Stomach (tissue), 4 donors: Measurements from ENCODE around the gene SMG9.

ENCODE experiments used
- EP300 ChIP-seq: sonication (generic); formaldehyde crosslinking; IDR thresholded peaks from one replicate; pipeline ENCODE4 v1.6.1; 2017; ENCODE audit warnings: antibody characterized with exemption
- POLR2A ChIP-seq, 4 donors: fragments of 450-650 bp; IDR thresholded peaks; one replicate each; pipeline ENCODE4 v1.6.1; 2016; ENCODE audit warnings: antibody characterized with exemption in 4 of 4, control low read depth in 2 of 4, mild to moderate bottlenecking in 1 of 4, moderate library complexity in 1 of 4

DNA sequence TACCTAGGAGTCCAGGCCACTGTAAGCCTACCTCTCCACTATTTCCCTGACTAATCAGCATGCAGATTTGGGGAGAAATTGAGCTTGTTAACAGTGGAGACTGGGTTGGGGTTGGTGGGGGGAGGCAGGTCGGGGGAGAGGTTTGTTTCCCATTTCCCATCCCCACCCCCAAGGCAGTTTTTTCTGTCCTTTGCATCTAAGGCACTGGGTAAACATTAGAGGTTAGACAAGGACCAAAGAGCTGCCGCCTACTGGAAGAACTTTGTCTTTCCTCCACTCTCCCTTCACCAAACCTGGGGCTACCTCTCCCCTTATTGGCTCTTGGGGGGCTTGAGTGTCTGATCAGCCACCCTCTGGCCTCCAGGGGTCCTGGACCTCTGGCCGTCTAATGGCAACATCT is 25.1 kb upstream of the SMG9 start:
- no peak for TF ChIP-seq EP300
- no peak for TF ChIP-seq POLR2A (IDR thresholded peaks at IDR 0.05)
